ENCODE data around the gene CHAC2.

CHAC2 gene

DNA sequence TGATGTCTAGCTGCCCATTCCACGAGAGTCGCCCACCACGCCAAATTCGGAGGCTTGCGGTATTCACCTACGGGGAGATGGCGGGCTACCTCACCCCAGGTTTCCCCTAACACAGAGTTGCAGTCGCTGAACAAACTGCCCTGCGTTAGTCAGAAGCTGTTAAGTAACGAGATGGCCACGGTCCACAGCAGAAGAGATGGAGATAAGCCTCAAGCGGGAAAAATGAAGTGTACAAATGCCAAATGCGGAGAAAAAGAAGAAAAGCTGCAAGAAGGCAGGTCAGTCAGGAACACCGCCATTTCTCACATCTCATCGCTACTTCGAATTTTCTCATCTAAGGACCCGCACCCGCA lies 18.7 kb downstream of the CHAC2 start:
- H3K4me3 ChIP-seq (ENCODE audit: low read length), result peak overlapping the region; percentile 66
- DNase-seq (ENCODE audit: low read depth), result peak; percentile 63
- TF ChIP-seq, protein P1, sequence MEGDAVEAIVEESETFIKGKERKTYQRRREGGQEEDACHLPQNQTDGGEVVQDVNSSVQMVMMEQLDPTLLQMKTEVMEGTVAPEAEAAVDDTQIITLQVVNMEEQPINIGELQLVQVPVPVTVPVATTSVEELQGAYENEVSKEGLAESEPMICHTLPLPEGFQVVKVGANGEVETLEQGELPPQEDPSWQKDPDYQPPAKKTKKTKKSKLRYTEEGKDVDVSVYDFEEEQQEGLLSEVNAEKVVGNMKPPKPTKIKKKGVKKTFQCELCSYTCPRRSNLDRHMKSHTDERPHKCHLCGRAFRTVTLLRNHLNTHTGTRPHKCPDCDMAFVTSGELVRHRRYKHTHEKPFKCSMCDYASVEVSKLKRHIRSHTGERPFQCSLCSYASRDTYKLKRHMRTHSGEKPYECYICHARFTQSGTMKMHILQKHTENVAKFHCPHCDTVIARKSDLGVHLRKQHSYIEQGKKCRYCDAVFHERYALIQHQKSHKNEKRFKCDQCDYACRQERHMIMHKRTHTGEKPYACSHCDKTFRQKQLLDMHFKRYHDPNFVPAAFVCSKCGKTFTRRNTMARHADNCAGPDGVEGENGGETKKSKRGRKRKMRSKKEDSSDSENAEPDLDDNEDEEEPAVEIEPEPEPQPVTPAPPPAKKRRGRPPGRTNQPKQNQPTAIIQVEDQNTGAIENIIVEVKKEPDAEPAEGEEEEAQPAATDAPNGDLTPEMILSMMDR (IDR thresholded peaks at IDR 0.05; ENCODE audit: insufficient read depth, low read depth, low read length, missing control alignments), result no peak

DNA sequence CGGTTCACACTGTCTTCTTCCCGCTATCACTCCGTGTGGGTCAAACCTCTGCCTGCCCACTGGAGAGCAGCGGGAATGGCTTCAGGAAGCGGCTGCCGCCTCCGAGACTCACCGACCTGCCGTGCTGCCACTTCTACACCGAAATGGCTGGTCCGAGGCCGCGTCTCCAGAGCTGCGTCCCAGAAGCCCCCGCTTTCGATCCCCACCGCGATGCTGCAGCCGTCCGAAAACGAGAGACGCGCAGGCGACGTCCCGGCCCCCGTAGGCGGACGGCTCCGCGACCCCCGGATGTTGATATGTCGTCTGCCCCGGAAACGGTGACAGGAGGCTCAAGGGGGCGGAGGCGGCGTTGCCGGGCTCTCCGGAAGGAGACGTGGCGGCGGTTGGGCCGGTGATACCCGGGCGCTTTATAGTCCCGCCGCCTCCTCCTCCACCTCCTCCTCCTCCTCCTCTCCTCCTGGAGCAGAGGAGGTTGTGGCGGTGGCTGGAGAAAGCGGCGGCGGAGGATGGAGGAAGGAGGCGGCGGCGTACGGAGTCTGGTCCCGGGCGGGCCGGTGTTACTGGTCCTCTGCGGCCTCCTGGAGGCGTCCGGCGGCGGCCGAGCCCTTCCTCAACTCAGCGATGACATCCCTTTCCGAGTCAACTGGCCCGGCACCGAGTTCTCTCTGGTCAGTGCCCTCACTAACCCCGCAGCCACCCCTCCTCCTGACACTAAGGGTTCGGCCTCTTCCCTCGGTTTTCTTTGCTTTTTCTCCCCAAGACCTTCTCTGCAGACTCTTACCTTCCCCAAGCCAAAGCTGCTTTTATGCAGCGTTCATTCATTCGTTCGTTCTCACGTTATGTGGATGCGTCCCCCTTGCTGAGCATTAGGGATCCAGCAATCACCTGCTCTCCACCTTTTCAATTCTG lies 19.4 kb downstream of the CHAC2 start, which contains the start of the genes ASB3 and ERLEC1:
Gene ASB3 (minus strand): TSS at position 249 of the 909 bp plus-strand sequence. CDS start 21,381 bp downstream, outside the sequence.
Gene ERLEC1 (plus strand): TSS at position 340 of the 909 bp plus-strand sequence. CDS start 167 bp downstream, at position 507.
- peak within 1 kb of the TSS; percentile 66 for H3K4me3 ChIP-seq (ENCODE audit: low read length)
- peak; percentile 79 for DNase-seq (ENCODE audit: low read depth)
- TF ChIP-seq, protein P1 (IDR thresholded peaks at IDR 0.05; ENCODE audit: insufficient read depth, low read depth, low read length, missing control alignments), result no peak

DNA sequence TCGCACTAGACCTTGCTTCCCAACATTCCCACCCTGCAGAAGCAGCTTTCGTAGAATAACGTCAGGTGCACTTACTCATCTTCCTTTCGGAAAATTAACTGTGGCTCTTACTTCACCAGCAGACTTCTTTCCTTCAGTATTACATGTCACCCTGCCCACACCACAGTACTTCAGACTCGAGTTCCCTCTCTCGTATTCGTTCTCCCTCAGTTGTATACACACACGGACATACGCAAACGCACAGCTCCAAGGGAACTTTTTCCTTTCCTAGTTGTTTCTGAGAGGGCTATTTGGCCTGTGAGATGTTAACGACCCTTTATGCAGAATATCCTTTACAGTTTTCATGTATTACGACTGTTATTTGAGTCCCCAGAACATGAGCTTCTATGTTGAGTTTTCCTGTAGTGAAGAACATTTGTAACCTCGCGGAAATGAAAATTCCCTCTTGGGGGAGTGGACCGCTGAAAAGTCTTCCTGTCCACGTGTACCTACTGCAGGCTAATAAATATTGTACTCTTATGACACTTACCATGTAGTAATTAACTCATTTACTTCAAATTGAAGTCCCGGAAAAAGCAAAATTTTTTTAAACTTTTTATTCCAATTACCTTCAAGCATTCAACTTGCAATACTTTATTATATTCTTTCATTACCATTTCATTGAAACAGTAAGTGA lies 20.1 kb downstream of the CHAC2 start:
- peak overlapping the region; percentile 66 for H3K4me3 ChIP-seq (ENCODE audit: low read length)
- TF ChIP-seq, protein P1 (IDR thresholded peaks at IDR 0.05; ENCODE audit: insufficient read depth, low read depth, low read length, missing control alignments), result no peak
- peak; percentile 40 for DNase-seq (ENCODE audit: low read depth)

DNA sequence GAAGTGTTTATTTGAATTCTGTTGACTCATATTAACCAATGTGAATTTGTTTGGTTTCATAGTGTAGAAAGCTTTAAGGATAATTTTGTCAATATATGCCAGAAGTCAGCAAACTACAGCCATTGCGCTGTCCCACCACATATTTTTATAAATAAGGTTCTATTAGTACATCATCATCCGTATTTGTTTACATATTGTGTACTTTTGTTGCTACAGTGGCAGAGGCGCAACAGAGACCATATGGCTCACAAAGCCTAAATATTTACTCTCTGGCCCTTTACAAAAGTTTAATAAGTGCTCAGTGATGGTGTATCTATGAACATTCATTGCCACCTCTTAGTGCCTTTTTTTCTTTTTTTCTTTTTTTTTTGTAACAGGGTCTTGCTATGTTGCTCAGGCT lies 25.7 kb downstream of the CHAC2 start:
- TF ChIP-seq, protein P1 (IDR thresholded peaks at IDR 0.05; ENCODE audit: insufficient read depth, low read depth, low read length, missing control alignments), result no peak
- no peak for DNase-seq (ENCODE audit: low read depth)

DNA sequence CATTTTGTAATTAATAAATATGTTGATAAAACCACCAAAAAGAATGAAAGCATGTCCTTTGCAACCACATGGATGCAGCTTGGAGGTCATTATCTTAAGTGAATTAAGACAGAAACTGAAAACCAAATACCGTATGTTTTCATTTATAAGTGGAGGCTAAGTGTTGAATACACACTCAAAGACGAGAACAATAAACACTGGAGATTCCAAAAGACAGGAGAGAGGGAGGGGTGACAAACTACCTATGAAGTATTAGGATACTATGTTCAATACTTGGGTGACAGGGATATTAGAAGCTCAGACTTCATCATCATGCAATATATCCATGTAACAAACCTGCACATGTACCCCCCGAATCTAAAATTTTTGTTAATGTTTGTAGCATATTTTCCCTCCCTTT lies 26.2 kb downstream of the CHAC2 start:
- no peak for DNase-seq (ENCODE audit: low read depth)
- no peak overlapping the region for H3K4me3 ChIP-seq (ENCODE audit: low read length)
- TF ChIP-seq, protein P1 (IDR thresholded peaks at IDR 0.05; ENCODE audit: insufficient read depth, low read depth, low read length, missing control alignments), result no peak

More for the DNA sequence above, 25.7 kb downstream of the CHAC2 start:
- no peak overlapping the region for H3K4me3 ChIP-seq (ENCODE audit: low read length)

DNA sequence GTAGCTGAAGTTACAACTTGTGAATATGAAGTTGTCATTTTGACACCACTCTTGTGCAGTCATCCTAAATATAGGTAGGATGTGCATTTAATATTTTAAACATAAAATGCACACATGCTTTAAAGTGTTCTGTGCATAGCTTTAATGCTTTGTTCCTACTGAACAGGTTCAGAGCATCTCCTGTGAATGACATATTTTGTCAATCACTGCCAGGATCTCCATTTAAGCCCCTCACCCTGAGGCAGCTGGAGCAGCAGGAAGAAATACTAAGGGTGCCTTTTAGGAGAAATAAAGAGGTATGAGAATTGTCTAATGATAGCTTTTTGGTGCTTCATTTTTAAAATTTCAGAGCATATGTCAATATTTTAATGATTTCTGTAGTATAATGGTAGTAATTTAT lies 33.9 kb downstream of the CHAC2 start:
- H3K4me3 ChIP-seq (ENCODE audit: low read length), result no peak overlapping the region
- no peak for DNase-seq (ENCODE audit: low read depth)
- TF ChIP-seq, protein P1 (IDR thresholded peaks at IDR 0.05; ENCODE audit: insufficient read depth, low read depth, low read length, missing control alignments), result no peak
